Peyer's patch (tissue), 4 donors: ENCODE results near the gene GPX4. TPM values are rescaled to one million over a fixed set of nuclear protein-coding genes. Genes with fewer than 3 reads are reported as not detected.

ENCODE experiments used
- DNase-seq, 3 donors: peaks; one replicate each; pipeline ENCODE4 v3.0.0-alpha.2; 2017 to 2019
- H3K27ac ChIP-seq, 4 donors: fragments of 200-600 bp; sonication (generic); one replicate each; pipeline ENCODE4 v1.5.1; 2016 to 2019
- H3K27me3 ChIP-seq, 2 donors: fragments of 200-600 bp; sonication (generic); one replicate each; pipeline ENCODE4 v1.5.1; 2019
- H3K36me3 ChIP-seq, 3 donors: fragments of 200-600 bp; sonication (generic); one replicate each; pipeline ENCODE4 v1.5.1; 2016 to 2019
- H3K4me1 ChIP-seq, 4 donors: fragments of 200-600 bp; sonication (generic); one replicate each; pipeline ENCODE4 v1.5.1; 2016 to 2019
- H3K4me3 ChIP-seq, 4 donors: fragments of 200-600 bp; sonication (generic); 1 replicate in 3 of 4; 2 replicates in 1 of 4; pipeline ENCODE4 v1.5.1; 2016 to 2019; ENCODE audit warnings: mild to moderate bottlenecking in 1 of 4
- H3K9me3 ChIP-seq, 4 donors: fragments of 200-600 bp; sonication (generic); one replicate each; pipeline ENCODE4 v1.5.1; 2016 to 2019; ENCODE audit warnings: mild to moderate bottlenecking in 1 of 4
- POLR2A ChIP-seq, 2 donors: fragments of 450-650 bp; IDR thresholded peaks; one replicate each; pipeline ENCODE4 v1.5.1; 2017; ENCODE audit warnings: antibody characterized with exemption in 2 of 2, mild to moderate bottlenecking in 2 of 2, moderate library complexity in 2 of 2
- total RNA-seq, 4 donors: library from RNA; depleted of rRNA; stranded (reverse); fragments of >200 nt; gene quantifications; one replicate each; pipeline ENCODE4 v1.1.0, GENCODE V29; 2016
- TF ChIP-seq, protein P1 (sequence below), 6 experiments: fragments of 450-650 bp in 4 of 6; fragments of 200-600 bp in 2 of 6; sonication (generic) in 1 of 6; IDR thresholded peaks; one replicate each; pipeline ENCODE4 v1.5.1; 2017 to 2019; ENCODE audit warnings: antibody characterized with exemption in 6 of 6, mild to moderate bottlenecking in 3 of 6, moderate library complexity in 1 of 6

The GPX4 gene
- total RNA-seq, 4 donors from 2014 or later: 258 to 493 (median 326) TPM

DNA sequence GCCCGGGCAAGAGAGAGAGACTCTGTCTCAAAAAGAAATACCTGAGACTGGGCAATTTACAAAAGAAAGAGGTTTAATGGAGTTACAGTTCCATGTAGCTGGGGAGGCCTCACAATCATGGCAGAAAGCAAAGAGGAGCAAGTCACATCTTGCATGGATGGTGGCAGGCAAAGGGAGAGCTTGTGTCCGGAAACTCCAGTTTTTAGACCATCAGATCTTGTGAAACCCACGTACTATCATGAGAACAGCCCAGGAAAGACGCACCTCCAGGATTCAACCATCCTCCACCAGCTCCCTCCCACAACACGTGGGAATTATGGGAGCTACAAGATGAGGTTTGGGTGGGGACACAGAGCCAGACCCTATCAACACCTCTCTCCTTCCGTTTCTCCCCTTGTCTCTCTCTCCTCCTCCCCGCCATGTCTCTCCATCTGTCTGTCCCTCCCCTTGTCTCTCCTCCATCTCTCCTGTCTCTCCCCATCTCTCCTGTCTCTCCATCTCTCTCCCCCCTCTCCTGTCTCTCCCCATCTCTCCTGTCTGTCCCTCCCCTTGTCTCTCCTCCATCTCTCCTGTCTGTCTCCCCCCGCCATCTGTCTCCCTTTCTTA is 18.6 kb upstream of the GPX4 start:
- Histone ChIP-seq H3K27me3 (no peaks in the 10 kb centered on the region), H3K27ac (peak overlapping the region in 1 of 4 donors; percentile 32), H3K9me3 (no peaks in the 10 kb centered on the region), H3K4me1 (peaks cover 0 to 41% (median 37%) of the 10 kb centered on the region in 4 donors), H3K36me3 (peaks cover 0 to 55% (median 0%) of the 10 kb centered on the region in 3 donors), H3K4me3 (no peak overlapping the region)
- no peak for TF ChIP-seq POLR2A (IDR thresholded peaks at IDR 0.05)
- TF ChIP-seq, protein P1, sequence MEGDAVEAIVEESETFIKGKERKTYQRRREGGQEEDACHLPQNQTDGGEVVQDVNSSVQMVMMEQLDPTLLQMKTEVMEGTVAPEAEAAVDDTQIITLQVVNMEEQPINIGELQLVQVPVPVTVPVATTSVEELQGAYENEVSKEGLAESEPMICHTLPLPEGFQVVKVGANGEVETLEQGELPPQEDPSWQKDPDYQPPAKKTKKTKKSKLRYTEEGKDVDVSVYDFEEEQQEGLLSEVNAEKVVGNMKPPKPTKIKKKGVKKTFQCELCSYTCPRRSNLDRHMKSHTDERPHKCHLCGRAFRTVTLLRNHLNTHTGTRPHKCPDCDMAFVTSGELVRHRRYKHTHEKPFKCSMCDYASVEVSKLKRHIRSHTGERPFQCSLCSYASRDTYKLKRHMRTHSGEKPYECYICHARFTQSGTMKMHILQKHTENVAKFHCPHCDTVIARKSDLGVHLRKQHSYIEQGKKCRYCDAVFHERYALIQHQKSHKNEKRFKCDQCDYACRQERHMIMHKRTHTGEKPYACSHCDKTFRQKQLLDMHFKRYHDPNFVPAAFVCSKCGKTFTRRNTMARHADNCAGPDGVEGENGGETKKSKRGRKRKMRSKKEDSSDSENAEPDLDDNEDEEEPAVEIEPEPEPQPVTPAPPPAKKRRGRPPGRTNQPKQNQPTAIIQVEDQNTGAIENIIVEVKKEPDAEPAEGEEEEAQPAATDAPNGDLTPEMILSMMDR (IDR thresholded peaks at IDR 0.05): no peak
- DNase-seq: no peak

DNA sequence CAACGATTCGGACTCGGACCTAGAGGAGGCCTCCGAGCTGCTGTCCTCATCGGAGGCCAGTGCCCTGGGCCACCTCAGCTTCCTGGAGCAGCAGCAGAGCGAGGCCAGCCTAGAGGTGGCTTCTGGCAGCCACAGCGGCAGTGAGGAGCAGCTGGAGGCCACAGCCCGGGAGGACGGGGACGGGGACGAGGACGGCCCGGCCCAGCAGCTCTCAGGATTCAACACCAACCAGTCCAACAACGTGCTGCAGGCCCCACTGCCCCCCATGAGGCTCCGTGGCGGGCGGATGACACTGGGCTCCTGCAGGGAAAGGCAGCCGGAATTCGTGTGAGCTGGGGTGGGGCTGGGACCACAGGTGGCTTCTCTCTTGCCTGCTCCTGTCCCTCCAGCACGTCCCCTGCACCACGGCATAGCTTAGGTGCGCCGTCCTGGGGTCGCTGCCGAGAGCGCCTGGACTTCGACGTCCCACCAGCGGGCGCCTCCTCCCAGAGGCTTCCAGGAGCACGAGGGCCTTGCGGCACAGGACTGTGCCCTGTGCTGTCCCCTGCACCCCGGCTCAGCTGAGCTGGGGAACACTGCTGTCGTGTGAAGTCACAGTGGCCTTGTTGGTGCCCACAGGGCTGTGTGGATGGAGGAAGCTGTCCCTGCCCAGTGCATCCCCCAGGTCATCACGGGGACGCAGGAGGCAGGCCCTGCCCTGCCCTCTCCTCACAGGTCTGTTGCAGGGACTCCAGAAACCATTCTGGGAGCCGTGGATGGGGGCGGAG is 17.9 kb upstream of the GPX4 start:
- peaks cover 0 to 41% (median 37%) of the 10 kb centered on the region in 4 donors for H3K4me1 ChIP-seq
- TF ChIP-seq, protein P1 (IDR thresholded peaks at IDR 0.05): no peak
- no peak for TF ChIP-seq POLR2A (IDR thresholded peaks at IDR 0.05)
- H3K36me3 ChIP-seq: peaks cover 0 to 54% (median 0%) of the 10 kb centered on the region in 3 donors
- no peak overlapping the region for H3K4me3 ChIP-seq
- peak overlapping the region in 1 of 4 donors; percentile 42 for H3K27ac ChIP-seq
- no peaks in the 10 kb centered on the region for H3K27me3 ChIP-seq
- no peaks in the 10 kb centered on the region for H3K9me3 ChIP-seq
- no peak for DNase-seq

DNA sequence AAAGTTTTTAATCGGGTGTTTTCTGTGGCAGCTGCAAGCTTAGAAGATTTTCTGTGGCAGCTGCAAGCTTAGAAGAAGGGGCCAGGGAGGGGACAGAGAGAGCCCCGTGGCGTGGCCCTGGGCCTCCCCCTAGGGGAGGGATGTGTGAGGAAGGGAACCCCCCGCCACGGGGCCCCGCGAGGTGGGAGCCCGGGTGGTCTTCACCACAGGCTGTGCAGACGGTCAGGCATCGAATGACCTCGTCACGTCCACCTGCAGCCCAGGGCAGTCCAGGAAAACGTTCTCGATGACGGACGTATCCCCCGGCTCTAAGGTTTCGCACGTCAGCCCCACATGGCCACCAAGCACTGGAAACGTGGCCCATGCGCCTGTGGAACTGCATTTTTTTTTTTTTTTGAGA is 17.2 kb upstream of the GPX4 start:
- no peak for DNase-seq
- no peak overlapping the region for H3K4me3 ChIP-seq
- H3K9me3 ChIP-seq: no peaks in the 10 kb centered on the region
- peaks cover 0 to 57% (median 0%) of the 10 kb centered on the region in 3 donors for H3K36me3 ChIP-seq
- TF ChIP-seq, protein P1 (IDR thresholded peaks at IDR 0.05): no peak
- no peak for TF ChIP-seq POLR2A (IDR thresholded peaks at IDR 0.05)
- no peaks in the 10 kb centered on the region for H3K27me3 ChIP-seq
- H3K4me1 ChIP-seq: peaks cover 0 to 35% (median 31%) of the 10 kb centered on the region in 4 donors
- peak overlapping the region in 1 of 4 donors; percentile 80 for H3K27ac ChIP-seq

DNA sequence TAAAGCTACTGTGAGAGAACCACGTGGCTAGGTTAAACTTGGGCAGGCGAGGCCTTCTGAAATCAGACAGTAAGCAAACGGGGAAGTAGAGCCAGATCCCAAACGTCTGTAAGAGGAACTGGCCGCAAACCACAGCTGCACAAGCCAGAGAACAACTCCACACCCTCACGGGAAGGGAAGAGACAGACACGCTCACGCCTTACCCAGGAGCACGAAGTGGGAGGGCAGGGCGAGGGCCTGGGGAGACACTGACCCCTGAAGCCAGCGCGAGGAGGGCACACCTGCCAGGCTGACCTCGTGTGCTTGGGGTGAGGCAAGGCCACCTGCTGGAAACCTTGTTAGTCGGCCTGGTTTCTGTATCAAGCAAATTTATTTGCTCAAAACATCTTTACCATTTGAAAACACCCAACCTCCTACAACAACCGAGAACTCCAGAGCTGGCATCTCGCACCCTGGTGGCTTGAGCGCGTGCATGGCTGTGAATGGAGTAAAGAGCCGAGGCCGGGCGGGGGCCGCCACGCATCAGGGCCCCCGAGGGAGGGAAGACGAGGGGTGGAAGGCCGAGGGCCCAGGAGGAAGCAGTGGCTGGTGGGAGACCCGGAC is 15.9 kb upstream of the GPX4 start:
- DNase-seq: peak in 2 of 3 donors; percentile 88 to 89

DNA sequence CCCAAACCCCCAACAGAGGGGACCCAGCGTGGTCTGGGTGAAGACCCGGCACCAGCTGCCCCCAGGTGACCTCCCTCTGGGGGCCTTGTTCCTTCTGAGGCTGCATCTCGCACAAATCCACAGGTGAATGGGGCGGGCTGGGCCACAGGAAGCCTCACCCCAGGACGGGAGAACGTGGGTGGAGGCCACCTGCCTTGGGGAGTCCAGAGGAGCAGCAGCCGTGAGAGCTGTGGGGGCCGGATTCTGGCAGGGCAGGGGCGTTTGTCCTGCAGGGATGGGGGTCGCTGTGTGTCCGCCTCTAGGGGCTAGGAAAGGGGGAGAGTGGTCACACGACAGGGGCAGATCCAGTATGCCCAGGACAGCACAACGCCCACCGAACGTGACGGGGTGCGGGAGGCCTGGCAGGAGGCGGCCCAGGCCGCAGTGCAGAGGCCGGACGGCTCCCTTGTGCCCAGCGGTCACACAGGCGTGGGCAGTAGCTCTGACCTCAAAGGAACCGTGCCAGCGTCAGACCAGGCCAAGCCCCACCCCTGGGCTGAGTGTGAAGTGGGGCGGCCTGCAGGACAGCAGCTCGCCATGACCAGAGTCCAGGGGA is 15.3 kb upstream of the GPX4 start:
- no peak for DNase-seq
- no peak for TF ChIP-seq POLR2A (IDR thresholded peaks at IDR 0.05)
- TF ChIP-seq, protein P1 (IDR thresholded peaks at IDR 0.05): no peak
- peak overlapping the region; percentile 46 to 80 (median 62) for H3K27ac ChIP-seq
- peaks cover 0 to 76% (median 0%) of the 10 kb centered on the region in 3 donors for H3K36me3 ChIP-seq
- H3K4me3 ChIP-seq: no peak overlapping the region
- no peaks in the 10 kb centered on the region for H3K27me3 ChIP-seq
- H3K9me3 ChIP-seq: no peaks in the 10 kb centered on the region
- peaks cover 0 to 28% (median 25%) of the 10 kb centered on the region in 4 donors for H3K4me1 ChIP-seq

More for the DNA sequence above, 15.9 kb upstream of the GPX4 start:
- Histone ChIP-seq H3K27me3 (no peaks in the 10 kb centered on the region), H3K36me3 (peaks cover 0 to 70% (median 0%) of the 10 kb centered on the region in 3 donors), H3K27ac (peak overlapping the region; percentile 46 to 80 (median 62)), H3K9me3 (no peaks in the 10 kb centered on the region), H3K4me1 (peaks cover 0 to 27% (median 23%) of the 10 kb centered on the region in 4 donors), H3K4me3 (no peak overlapping the region)
- TF ChIP-seq POLR2A (IDR thresholded peaks at IDR 0.05): no peak
- TF ChIP-seq, protein P1 (IDR thresholded peaks at IDR 0.05): peak in 2 of 6 experiments; percentile 2 to 13
